ENCODE data around the gene PBX4.

The PBX4 gene

DNA sequence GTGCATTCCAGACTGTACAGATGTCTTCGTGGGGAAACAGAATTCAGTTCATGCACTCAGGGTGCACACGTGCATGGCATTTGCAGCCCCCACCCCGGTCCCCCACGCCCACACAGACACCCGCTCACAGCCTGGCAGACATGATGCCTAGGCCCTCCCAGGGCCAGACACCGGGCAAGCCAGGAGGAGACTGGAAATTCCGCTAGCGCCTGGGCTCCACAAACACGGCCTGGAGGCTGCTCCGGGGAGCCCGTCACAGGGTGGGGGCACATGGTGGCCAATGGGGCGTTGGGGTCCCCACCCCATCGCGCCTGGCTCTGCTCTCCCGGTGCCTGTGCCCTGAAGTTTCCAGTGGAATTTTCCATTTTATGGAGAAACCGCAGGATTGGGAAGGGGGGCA, 76.9 kb downstream of the PBX4 start:
- peaks cover 43 to 46% of the 10 kb centered on the region in 2 experiments for H3K4me1 ChIP-seq (ENCODE audit: control insufficient read depth in 1 of 2, insufficient read depth in 1 of 2, low read depth in 1 of 2, low read length in 1 of 2)
- TF ChIP-seq CTCF (IDR thresholded peaks at IDR 0.05), result no peak

DNA sequence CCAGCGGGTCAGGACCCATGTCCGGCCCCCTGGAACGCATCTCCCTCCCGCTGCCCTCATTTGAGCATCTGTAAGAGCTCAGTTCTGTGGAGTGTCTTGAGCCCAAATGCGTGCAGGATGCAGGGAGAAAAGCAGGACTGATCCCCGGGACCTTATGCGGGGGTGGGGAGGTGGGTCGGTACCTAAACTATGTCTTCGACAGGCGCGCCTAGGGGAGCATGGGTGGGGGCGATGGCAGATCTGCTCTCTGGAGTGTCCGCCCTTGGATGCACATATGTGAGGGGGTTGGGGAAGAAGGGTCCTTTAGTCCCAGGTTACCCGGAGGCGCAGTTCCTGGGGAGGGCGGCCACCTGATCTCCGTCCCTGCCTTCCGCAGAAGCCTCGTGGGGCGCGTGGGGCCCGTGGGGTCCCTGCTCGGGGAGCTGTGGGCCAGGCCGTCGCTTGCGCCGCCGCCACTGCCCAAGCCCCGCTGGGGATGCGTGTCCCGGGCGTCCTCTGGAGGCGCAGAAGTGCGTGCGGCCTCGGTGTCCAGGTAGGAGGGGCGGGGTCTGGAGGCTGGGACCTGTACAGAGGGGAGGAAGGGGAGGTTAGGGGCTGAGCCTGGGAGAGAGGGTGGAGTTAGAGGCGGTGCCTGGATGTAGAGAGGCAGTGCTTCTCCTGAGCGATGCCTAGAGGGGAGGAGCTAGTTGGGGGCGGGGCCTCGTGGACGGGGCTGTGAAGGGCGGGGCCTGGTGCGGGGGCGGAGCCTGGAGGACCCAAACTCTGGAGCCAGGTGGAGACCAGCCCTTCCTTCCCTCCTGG, 77.6 kb downstream of the PBX4 start:
- H3K9me3 ChIP-seq, result no peaks in the 10 kb centered on the region
- H3K36me3 ChIP-seq, result no peaks in the 10 kb centered on the region
- TF ChIP-seq CTCF (IDR thresholded peaks at IDR 0.05), result no peak
- peak overlapping the region; percentile 44 for H3K27ac ChIP-seq
- H3K4me3 ChIP-seq (ENCODE audit: low read depth in 1 of 2, low read length in 1 of 2), result peak overlapping the region; percentile 62 to 64
- H3K4me1 ChIP-seq (ENCODE audit: control insufficient read depth in 1 of 2, insufficient read depth in 1 of 2, low read depth in 1 of 2, low read length in 1 of 2), result peaks cover 43 to 46% of the 10 kb centered on the region in 2 experiments
- H3K27me3 ChIP-seq, result peaks cover 52% of the 10 kb centered on the region

More for the DNA sequence above, 76.9 kb downstream of the PBX4 start:
- peak overlapping the region in 1 of 2 experiments; percentile 62 for H3K4me3 ChIP-seq (ENCODE audit: low read depth in 1 of 2, low read length in 1 of 2)
- H3K27ac ChIP-seq, result no peak overlapping the region
- no peaks in the 10 kb centered on the region for H3K36me3 ChIP-seq
- no peaks in the 10 kb centered on the region for H3K9me3 ChIP-seq
- peaks cover 47% of the 10 kb centered on the region for H3K27me3 ChIP-seq

GRCh38 chr19:19540064-19540714, 78.3 kb downstream of the PBX4 start:
- H3K4me3 ChIP-seq (ENCODE audit: low read depth in 1 of 2, low read length in 1 of 2), result peak overlapping the region; percentile 62 to 64
- no peaks in the 10 kb centered on the region for H3K36me3 ChIP-seq
- no peaks in the 10 kb centered on the region for H3K9me3 ChIP-seq
- H3K27me3 ChIP-seq, result peaks cover 52% of the 10 kb centered on the region
- peak overlapping the region; percentile 44 for H3K27ac ChIP-seq
- peak; percentile 12 for TF ChIP-seq CTCF (IDR thresholded peaks at IDR 0.05)
- H3K4me1 ChIP-seq (ENCODE audit: control insufficient read depth in 1 of 2, insufficient read depth in 1 of 2, low read depth in 1 of 2, low read length in 1 of 2), result peaks cover 43 to 46% of the 10 kb centered on the region in 2 experiments

GRCh38 chr19:19539698-19540063, 78.8 kb downstream of the PBX4 start:
- H3K27ac ChIP-seq, result peak overlapping the region; percentile 44
- TF ChIP-seq CTCF (IDR thresholded peaks at IDR 0.05), result no peak
- H3K4me1 ChIP-seq (ENCODE audit: control insufficient read depth in 1 of 2, insufficient read depth in 1 of 2, low read depth in 1 of 2, low read length in 1 of 2), result peaks cover 43 to 46% of the 10 kb centered on the region in 2 experiments
- no peaks in the 10 kb centered on the region for H3K9me3 ChIP-seq
- no peaks in the 10 kb centered on the region for H3K36me3 ChIP-seq
- peaks cover 52% of the 10 kb centered on the region for H3K27me3 ChIP-seq
- H3K4me3 ChIP-seq (ENCODE audit: low read depth in 1 of 2, low read length in 1 of 2), result peak overlapping the region in 1 of 2 experiments; percentile 25

GRCh38 chr19:19538785-19539166, 79.7 kb downstream of the PBX4 start:
- Histone ChIP-seq H3K27me3 (peaks cover 52% of the 10 kb centered on the region), H3K4me1 (ENCODE audit: control insufficient read depth in 1 of 2, insufficient read depth in 1 of 2, low read depth in 1 of 2, low read length in 1 of 2) (peaks cover 43 to 46% of the 10 kb centered on the region in 2 experiments), H3K27ac (no peak overlapping the region), H3K4me3 (ENCODE audit: low read depth in 1 of 2, low read length in 1 of 2) (no peak overlapping the region), H3K36me3 (no peaks in the 10 kb centered on the region), H3K9me3 (no peaks in the 10 kb centered on the region)
- TF ChIP-seq CTCF (IDR thresholded peaks at IDR 0.05), result no peak

Data from neutrophil (primary cell).